HUDEP-2 (cell line): Measurements from ENCODE around the gene CCDC60.
A peak's percentile ranks its signal among the peaks of the same experiment; 100 is the strongest.
"Not testable (repeated sequence)": the region's sequence is repeated elsewhere in the genome, so short reads cannot be mapped to it uniquely, and the experiment has no call there.

Experiments
- DNase-seq, 76 experiments: peaks; one replicate each; lab custom pipeline; 2025; ENCODE audit not compliant: unreplicated experiment in 76 of 76; lab: John Stamatoyannopoulos, UW

Gene CCDC60

DNA sequence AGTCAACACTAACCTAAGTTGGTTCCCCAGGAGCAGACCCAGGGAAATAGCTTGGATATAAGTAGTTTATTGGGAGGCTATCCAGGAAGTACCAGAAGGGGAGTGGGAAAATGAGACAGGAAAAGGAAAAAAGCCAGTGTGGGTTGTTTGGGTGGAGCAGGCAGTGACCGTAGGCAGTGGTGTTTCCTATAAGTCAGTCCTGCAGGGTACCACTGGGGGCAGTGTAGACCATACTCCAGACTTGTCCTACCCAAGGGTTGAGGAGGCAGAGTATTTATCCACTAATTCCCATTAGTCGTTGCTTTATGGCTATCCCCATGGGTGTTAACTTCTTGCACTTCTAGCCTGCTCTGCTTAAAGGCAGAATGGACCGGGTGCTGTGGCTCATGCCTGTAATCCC lies 6.4 kb upstream of the CCDC60 start:
- peak in 15 of 76 experiments; percentile 0 to 9 (median 3) for DNase-seq

DNA sequence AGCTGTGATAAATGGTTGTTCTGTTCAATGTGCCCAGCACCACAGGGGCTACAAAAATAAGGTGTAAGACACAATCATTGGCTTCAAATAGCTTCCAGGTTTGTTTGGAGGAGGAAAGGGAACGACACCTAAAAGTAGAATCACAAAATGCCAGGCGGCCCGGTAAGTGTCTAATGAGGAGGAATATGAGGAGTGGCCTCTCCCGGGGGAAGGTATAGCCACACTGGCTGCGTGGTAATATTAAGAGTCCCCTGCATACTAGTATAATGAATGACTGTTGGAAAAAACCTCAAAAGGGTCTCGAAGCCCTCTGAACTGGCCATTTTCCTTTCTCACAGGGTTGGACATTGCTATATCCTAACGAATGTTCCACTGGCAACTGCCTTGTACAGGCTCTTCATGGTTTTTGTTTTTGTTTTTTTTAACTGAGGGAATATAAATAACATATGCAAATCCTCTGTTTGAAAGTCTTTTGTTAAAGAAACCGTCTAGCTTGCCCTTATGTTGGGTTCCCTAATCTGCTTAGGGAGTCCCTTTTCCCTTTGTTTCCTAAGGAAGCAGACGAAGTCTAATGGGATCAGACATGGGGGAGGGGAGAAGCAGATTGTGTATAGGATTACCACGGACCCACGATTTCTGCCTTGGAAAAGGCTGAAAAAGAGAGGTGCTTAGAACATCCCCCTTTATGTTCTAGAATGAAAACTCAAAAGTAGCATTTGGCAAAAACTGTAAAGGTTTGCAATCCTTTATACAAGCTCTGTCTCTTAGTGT lies 4.2 kb downstream of the CCDC60 start:
- DNase-seq: no peak

DNA sequence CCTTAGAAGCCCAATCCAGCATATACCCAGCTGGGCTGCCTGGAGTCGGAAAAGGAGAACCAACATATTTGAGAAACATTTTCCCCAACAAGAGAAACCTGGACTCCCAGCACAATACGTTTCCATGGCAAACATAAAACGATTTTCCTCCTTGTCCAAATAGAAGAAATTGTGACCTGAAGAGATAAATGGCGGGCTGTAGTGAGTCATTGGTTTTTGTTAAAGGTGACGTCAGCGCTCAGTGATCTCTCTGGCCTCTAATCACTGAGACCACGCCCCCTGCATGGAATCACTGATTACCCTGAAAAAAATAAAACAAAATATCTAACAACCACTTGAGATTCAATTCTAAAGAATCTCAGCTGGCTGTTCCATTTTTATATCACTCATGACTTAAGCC lies 6.0 kb downstream of the CCDC60 start:
- DNase-seq: no peak

DNA sequence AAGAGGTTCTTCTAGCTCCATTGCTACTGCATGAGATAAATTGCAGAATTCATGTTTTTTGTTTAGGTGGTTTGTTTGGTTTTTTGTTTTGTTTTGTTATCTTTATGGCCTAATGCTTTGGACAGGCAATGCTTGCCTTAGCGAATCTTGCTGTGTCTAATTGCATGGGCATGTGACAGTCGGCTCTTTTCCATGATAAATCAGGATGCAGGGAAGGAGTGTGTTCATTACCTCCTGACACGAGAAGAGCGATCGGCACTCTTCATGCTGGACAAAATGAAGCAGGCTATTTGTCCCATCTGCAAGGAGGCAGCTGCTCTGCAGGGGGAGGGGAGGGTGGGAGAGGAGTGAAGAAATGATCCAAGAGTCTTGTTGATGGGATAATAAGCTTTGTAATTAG lies 6.5 kb downstream of the CCDC60 start:
- no peak for DNase-seq

DNA sequence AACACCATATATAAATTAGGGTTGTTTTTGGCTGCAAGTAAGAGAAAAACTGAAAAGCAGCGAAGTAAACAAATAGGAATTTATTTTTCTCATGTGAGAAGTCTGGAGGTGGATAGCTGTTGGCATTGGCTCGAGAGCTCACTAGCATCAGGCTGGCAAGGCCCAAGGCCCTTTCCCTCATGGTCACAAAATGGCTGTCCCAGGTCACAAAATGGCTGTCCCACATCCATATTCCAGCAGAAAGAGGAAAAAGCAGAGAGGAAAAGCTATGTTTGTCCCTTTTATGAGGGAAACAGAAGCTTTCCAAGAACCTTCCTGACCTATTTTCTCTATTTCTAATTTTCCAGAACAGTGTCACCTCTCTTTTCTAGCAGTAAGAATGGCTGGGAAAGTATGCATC lies 7.5 kb downstream of the CCDC60 start:
- no peak for DNase-seq

DNA sequence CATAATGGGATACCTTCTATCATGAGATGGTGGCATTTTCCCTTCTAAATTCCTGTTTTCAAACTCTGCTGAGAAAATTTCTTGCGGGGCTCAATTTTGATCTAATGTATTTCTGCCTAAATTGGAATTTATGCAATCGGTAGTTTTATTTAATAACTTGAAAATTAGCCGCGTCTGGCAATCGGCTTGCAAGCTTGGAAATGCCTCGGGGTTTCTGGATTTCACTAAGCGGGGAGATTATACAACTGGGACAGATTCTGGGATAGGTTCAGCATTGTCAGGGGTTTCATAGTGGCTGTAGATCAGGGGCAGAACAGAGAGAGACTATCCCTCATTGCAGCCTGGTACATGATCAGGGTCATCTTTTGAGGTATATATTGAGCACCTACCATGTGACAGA lies 8.6 kb downstream of the CCDC60 start:
- no peak for DNase-seq

DNA sequence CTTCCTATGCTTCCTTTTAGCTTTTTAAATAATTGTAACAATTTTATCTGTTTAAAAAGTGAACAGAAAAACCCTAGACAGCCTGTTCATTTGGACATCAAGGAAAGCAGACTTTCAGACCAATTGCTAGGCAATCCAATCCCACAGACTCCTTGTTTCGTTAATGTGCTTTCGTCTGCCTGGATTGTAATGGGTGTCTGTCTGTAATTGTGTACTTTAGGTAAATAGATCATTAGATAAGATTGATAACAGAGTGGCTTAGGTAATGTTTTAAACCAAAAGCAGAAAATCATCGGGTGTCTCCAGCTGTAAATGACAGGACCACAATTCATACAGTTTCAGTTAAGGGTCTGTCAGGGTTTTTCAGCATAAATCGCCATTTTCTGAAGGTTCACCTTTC lies 19.6 kb downstream of the CCDC60 start:
- DNase-seq: no peak

DNA sequence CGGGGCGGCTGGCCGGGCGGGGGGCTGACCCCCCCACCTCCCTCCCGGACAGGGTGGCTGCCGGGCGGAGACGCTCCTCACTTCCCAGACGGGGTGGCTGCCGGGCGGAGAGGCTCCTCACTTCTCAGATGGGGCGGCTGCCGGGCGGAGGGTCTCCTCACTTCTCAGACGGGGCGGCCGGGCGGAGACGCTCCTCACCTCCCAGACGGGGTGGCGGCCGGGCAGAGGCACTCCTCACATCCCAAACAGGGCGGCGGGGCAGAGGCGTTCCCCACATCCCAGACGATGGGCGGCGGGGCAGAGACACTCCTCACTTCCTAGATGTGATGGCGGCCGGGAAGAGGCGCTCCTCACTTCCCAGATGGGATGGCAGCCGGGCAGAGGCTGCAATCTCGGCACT lies 25.8 kb downstream of the CCDC60 start:
- DNase-seq: not testable (repeated sequence)

DNA sequence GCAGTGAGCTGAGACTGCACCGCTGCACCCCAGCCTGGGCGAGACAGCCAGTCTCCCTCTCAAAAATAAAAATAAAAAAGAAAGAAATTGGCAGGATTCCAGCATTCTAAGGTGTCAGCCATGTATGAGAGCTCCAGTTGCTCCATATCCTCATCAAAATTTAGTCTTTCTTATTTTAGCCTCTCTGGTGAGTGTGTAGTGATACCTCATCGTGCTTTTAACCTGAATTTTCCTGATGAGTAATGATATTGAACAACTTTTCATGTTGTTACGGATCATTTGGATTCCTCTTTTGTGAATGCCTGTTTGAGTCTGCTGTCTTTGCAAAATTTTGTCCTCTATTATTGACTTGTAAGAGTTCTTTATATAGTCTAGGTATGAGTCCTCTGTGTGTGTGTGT lies 28.5 kb downstream of the CCDC60 start:
- no peak for DNase-seq

DNA sequence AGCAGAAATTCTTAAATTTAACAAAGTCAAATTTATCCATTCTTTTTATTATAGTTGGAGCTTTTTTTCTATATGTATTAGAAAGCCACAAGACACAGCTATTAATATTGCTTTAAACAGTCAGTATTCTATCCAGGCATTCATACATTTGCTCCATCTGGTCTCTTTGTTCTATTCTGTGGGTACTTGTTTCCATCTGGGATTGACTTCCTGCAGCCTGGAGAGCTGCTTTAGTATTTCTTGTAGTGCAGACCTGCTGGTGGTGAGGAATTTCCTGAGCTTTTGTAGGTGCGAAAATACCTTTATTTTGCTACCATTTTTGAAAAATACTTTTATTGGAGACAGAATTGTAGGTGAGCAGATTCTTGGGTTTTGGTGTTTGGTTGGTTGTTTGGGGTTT lies 29.0 kb downstream of the CCDC60 start:
- no peak for DNase-seq

DNA sequence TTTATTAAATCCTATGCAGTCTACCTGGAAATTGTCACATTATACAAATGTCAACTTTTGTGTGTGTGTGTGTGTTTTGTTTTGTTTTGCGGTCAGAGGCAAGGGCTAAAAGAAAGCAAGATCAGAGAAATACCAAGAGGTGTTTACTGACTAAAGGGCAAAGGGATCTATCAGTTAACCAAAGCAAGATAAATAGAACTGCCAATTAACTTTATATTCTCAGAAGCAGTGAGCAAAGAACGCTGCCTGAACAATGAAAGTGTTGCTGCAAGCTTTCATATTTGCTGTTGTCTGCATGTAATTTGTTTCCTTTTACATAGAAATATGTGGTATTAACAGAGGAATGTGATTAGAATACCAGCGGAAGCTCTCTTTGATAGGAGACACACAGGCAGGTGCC lies 30.9 kb downstream of the CCDC60 start:
- DNase-seq: no peak

DNA sequence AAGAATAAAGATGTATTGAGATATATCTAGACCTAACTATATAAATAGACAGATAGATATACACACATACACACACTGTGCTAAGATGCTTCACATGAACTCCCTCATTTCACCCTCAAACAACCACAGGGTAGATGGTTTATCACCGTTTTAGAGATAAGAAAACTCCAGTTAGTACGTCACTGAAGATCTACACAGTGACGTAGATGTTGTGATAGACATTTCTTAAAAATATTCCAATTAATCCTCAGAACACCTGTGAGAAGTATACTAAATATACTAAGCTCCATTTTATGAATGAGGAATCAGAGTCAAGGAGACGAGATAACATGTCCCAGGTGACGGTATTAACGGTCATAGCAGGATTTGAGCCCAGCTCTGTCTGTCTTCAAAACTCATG lies 31.5 kb downstream of the CCDC60 start:
- DNase-seq: no peak

DNA sequence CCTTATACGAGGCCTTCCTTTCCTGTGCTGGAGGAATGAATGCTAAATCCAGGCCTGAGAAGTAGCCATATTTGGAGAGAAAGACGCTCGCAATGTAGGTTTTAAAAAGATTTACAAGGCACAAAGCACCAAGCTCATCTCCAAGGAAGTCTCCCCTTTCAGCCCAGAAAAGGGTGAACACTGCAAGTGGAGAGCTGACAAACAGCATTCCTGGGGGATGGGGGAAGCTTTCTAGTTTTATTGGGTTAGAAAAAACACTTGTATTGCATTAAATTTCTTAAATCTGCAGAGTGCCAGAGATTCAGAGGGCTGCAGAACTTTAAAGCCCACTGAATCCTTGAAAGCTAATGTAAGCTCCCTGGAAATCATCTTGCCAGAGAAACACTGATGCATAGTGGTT lies 34.6 kb downstream of the CCDC60 start:
- DNase-seq: no peak

DNA sequence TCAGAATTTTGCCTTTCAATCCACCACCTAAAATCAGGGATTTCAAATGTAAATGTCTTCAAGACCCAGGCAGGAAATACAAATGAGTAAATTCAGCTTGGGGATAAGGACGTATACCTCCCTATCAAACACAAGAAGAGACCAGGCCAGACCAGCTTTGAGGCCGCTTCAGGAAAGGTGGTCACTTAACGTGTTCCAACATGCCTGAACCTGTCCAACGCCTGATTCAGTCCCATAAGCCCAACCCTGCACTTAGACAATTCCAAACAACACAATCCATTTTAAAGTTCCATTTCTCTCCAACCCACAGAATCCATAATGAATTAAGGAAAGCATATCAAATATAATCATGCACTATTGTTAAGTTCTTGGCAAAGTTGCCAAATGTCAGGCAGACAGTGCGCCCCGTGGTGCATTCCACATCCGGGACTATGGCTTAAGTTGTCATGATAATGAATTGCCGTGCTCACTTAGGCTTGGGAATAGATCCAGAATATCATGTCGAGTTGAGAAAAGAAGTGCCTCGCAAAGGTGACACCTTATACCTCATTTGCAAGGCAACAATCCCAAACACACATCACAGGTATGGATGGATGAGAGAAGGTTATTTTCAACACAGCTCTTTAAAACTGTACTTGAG lies 35.5 kb downstream of the CCDC60 start:
- DNase-seq: no peak

DNA sequence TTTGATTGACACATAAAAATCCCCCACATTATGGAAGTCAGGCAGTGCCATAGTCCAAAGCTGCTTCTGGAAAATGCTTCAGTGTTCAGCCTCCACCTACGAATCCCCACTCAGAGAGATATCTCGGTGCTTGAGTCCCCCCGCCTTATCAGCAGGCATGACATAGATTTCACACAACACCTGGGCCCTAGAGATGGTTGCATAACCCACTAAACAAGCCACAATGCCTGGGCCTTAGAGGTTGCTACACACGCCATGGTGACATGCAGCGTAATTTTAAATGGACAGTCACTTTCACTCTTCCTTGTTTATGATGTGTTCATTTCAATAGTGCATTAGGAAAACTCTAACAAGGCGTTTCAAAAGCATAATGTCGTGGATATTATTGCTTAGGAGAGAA lies 38.0 kb downstream of the CCDC60 start:
- DNase-seq: no peak

DNA sequence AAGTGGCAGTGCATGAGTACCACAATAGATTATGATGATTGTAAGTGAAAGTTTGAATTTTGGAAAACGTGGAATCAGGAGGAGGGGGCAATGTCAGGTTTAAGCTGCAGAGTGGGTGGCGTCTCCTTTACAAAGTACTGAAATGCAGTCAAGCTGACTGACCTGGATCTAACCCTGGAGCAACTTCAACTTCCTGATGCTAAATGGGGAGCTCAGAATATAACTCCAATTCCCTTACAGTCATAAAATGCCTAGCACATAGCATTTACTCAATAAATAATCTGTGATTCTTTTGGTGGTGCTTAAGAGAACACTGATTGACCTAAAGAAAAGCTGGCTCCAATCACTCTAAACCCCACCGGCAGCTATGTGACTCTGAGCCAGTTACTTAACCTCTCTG lies 38.5 kb downstream of the CCDC60 start:
- no peak for DNase-seq

DNA sequence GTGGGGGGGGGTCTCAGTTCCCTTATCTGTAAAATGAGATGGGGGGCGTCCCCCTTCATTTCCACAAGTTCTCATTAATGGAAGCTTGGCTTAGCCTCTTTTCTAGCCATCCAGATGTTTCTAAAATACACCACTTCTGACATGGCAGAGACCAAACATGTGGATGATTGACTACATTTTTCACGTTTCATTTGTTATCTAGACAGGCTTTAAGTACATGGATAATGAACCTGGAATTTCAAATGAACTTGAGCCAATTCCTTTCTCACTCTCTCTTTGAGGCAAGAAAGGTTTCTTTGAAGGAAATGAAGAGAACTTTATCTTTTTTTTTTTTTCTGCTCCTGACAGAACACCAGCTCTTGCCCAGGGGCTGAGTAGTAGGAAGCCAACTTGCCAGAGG lies 39.1 kb downstream of the CCDC60 start:
- DNase-seq: no peak

DNA sequence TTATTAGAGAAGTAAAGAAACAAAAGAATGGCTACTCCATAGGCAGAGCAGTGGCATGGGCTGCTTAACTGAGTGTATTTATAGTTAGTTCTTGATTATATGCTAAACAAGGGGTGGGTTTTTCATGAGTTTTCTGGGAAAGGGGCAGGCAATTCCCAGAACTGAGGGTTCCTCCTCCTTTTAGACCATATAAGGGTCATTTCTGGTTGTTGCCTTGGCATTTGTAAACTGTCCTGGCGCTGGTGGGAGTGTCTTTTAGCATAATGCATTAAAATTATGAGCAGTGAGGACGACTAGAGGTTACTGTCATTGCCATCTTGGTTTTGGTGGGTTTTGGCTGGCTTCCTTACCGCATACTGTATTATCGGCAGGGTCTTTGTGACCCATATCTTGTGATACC lies 40.1 kb downstream of the CCDC60 start:
- no peak for DNase-seq

DNA sequence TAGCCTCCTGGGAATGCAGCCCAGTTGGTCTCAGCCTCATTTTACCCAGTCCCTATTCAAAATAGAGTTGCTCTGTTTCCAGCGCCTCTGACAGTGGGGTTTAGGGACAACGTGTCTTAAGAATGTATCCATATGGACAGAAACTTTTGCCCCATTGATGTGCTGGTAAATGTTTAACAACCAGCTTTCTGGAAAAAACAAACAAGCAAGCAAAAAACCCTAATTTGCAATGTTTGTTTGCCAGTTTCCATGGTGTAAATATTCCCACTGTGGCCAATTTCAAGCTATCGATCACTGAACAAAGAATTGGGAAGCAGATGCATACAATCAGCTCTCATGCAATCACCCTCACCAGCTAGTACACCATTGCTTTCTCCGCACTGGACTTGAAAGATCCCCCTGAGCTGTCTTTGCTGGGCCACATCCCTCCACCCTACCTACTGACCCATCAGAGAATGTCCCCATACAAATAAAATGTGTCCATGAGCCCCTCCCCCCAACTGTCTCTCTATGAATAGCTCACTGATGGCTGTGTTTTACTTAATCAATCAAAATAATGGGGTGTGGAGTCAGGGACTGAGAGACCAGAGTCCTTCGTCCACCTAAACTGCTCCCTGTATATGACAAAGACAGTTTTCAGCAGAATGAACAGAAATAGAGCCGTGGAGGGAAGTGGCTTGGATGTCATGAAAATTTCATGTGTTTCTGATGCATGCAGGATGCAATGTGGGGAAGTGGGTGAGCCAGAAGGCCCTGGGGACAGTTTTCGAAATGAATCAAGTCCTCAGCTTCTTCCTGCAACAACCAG lies 40.8 kb downstream of the CCDC60 start:
- no peak for DNase-seq

DNA sequence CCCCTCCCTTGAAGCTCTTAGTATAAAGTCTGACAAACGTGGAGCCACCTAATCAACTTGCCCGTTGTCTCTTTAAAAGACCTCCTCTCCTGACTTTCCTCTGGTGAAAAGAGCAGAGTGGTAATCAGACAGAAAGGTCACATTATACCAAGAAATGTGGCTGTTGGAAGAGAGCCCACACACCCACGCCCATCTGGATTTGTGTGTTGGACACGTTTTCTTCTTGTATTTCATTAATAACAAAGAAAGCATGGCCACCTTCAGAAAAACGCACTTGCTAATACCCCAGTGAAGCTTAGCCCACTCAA lies 41.3 kb downstream of the CCDC60 start:
- no peak for DNase-seq

DNA sequence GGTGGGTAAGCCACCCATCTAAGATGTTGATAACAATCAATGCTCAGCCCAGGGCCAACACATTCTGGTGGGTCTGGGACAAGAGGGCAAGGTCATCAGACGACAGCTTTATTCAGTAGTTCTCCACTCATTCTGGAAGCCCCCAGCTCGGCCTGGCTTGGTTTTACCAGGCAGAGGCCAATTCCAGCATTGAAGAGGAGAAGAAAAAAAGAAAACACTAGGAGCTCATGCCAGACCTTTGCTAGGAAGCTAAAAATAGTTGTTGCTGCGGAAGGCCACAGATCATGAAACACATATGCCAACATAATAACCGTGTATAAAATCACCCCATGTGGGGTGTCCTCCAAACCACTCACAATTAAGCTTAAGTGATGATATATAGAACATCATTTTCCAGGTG lies 44.4 kb downstream of the CCDC60 start:
- DNase-seq: no peak
